GM18867 (cell line): ENCODE results near the gene CRACR2A.

Experiments
- ATAC-seq: cut with Tn5 transposase; IDR thresholded peaks from one replicate; pipeline ENCODE4 v1.9.1; 2021; ENCODE audit warnings: mild to moderate bottlenecking, moderate library complexity; ENCODE audit not compliant: unreplicated experiment

The CRACR2A gene

DNA sequence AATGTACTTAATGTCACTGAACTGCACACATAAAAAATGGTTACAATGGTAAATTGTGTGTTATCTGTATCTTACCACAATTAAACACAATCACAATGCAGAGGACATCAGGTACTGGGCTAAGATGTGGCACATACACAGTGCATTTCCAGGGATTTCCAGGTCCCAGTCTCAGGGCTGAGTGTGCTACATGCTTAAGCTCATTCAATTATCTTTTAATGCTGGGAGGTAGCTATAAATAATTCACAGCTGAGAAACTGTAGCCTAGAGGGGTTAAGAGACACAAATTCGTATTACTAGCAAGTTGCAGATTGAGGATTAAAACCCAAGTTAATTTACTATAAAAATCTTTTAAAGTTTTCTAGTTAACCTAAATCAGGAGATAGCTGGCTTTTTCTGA, 67.1 kb downstream of the CRACR2A start:
- ATAC-seq = no peak

DNA sequence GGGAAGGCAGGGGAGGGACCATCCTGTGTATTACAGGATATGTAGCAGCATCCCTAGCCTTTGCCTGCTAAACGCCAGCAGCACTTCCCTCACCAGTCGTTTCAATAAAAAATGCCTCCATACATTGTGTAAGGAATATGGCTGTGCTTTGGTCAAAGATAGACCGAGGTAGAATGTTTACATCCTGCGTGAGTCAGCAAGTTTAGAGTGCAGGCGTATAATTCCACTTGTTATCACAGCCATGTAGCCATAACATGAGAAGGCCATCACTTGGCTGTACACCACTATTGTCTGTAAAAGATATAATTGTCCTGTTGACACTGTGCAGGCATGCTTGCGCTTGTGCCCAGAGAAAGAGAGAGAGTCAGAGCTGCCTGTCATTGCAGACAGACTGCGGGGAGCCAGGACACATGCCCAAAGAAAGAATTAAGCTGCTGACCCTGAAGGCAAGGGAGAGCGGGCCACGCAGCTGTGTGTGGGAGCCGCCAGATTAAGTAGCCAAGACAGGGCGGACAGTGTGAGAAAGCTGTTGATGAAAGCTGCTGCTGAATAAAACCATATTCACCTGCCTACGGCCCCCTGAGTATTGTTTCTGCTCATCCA, 68.4 kb downstream of the CRACR2A start:
- no peak for ATAC-seq

- no peak for ATAC-seq
Measured at GRCh38 chr12:3683670-3684069, 69.2 kb downstream of the CRACR2A start.

GRCh38 chr12:3681595-3682061, 71.3 kb downstream of the CRACR2A start:
- no peak for ATAC-seq

- ATAC-seq = no peak
Measured at GRCh38 chr12:3680919-3681594, 71.9 kb downstream of the CRACR2A start.

- ATAC-seq = no peak
Measured at GRCh38 chr12:3679831-3680230, 73.1 kb downstream of the CRACR2A start.

- no peak for ATAC-seq
Measured at GRCh38 chr12:3677609-3678008, 75.3 kb downstream of the CRACR2A start.

- no peak for ATAC-seq
Measured at GRCh38 chr12:3673981-3674708, 78.8 kb downstream of the CRACR2A start.

GRCh38 chr12:3672113-3672509, 80.8 kb downstream of the CRACR2A start:
- no peak for ATAC-seq

DNA sequence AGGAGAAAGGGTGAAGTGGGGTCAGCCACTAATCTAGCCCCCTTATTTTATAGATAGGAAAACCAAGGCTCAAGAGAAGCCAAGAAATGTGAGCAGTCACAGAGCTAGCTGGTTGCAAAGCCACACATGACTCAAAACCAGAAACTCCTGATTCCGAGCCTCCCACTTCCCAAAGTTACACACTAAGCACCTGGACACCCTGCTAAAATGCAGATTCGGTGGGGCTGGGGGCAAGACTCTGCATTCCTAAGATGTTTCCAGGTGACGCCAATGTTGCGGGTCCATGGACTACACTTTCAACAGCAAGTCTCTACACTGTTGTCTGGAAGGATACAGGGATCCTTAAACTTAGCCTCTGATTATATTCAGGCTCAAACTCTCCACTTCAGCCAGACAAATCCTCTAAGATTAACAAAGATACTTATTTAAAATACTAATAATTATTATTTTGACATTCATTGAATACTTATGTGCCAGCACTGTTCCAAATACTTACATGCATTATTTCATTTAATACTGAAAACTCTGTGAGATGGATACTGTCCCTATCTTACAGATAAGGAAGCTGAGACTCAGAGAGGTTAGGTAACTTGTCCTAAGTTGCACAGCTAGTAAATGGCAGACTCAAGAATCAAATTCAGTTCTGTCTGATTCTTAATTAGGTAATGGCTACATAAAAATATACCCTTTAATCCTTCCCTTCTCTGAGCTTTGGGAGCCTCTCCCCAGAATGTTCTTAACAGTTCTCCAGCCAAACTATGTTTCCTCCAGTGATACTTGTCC, 81.4 kb downstream of the CRACR2A start:
- no peak for ATAC-seq

DNA sequence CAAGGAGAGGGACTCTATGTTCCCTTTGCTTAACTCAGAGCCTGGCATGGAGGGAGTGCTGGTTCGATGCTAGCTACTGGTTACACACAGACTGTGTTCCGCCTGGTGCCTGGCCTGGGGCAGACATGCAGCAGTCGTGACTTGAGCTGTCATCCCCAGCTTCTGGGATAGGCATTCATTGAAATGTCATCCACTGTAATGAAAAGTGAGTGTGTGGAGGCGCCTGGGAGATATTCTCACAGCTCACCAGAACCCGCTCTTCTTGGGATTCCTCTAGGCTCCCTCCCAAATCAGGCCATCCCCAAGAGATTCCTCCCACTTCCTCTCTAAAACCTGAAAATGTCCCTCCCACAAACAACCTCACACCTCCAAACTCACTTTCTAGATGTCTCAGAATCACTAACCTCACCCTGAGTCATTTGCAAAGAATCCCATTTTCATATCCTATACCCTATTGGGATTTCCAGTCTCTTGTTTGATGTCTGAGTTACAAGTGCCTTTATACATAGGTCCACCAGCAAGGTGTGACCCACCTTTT, 82.8 kb downstream of the CRACR2A start:
- no peak for ATAC-seq

GRCh38 chr12:3669594-3669993, 83.3 kb downstream of the CRACR2A start:
- ATAC-seq = no peak

DNA sequence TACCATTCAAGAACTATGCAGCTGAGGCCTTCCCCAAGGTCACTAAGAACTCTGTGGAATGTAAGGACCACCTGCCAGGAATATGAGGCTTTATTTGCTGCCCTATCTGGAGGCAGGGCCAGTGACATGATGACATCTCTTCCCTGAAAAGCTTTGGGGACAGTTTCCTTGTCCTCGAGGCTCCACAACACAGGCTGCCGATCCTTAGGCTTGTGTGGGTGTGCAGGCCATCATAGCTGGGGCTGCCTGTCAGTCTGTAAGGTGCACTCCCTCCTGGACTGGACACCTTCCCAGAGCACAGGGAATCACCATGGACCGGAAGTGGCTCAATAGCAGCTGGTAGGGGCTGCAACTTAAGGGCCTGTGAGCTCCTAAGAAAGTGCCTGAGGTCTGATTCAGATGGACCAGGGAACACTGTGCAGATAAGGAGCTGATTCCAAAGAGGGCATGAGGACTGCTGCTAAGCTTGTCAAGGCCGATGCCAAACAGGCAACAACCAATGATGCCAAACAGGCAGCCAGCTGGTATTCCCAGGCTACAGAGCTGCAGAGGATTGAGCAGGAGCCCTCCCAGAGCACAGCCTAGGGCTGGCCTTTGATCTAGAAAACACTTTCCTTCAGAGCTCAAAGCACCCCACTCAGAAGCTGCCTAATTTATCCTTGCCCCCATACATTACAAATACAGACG, 84.3 kb downstream of the CRACR2A start:
- no peak for ATAC-seq

DNA sequence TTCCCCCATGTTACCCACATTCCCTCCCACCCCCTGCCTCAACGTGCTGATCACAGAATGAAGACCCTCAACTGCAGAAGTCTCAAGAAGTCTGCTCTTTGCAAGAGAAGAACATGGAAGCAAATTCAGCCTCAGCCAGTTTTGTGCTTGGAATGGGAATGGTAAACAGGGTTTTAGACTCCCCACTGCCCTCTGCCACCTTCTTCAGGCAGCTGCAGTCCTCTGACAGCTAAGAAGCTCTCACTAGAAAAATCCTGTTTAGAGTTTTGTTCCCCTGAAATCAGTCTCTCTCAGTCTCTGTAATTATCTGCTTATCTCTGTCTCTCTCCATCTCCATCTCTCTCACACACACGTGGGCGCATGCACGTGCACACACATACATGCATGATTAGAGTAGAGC, 85.4 kb downstream of the CRACR2A start:
- ATAC-seq = no peak

DNA sequence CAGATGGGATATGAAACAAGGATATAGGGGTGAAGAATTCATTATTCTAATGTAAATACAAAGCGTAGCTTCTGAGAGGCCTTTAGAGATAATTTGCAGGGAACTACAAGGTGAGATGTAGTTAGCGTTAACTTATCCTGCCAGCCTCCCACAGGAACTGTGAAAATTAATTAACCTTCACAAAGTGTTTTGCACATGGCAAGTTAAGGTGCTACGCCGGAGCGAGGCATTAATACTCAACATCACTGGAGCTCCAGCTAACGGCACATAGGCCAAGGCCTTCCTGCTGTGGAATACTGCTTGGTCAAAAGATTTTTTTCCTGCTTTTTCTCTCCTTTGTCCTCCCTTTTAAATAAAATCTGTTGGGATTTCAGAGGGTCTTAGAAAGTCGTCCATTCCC, 86.5 kb downstream of the CRACR2A start:
- ATAC-seq = no peak

- ATAC-seq = no peak
Measured at GRCh38 chr12:3662521-3662921, 90.4 kb downstream of the CRACR2A start.

DNA sequence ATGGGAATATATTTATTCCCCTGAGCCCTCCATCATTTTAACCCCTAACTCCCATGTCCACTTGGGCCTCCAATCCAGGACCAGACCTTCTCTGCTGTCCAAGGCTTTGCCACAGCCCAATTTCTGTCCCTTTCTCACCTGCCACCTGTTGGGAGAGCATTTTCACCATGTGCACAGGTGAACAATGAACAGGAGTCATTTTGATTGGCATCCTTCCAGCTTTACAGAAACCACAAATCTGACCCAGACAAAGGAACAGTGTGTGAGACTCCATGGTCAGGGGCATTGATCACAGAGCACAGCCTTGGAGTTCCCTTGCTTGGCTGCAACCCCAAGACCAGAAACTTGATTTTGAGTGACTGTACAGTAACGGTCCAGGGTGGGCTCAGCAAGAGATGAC, 91.9 kb downstream of the CRACR2A start:
- ATAC-seq = no peak

GRCh38 chr12:3658327-3659163, 94.4 kb downstream of the CRACR2A start:
- ATAC-seq = no peak

GRCh38 chr12:3656946-3657622, 95.8 kb downstream of the CRACR2A start:
- ATAC-seq = no peak
